ENCODE results near the gene CPTP. TPM values are rescaled to one million over a fixed set of nuclear protein-coding genes. Genes with fewer than 3 reads are reported as not detected.

CPTP gene
- total and polyA plus RNA-seq, 2 donors (not counting 1 experiment from before 2014, with no cell fraction given) = 17.1 to 18.8 TPM

DNA sequence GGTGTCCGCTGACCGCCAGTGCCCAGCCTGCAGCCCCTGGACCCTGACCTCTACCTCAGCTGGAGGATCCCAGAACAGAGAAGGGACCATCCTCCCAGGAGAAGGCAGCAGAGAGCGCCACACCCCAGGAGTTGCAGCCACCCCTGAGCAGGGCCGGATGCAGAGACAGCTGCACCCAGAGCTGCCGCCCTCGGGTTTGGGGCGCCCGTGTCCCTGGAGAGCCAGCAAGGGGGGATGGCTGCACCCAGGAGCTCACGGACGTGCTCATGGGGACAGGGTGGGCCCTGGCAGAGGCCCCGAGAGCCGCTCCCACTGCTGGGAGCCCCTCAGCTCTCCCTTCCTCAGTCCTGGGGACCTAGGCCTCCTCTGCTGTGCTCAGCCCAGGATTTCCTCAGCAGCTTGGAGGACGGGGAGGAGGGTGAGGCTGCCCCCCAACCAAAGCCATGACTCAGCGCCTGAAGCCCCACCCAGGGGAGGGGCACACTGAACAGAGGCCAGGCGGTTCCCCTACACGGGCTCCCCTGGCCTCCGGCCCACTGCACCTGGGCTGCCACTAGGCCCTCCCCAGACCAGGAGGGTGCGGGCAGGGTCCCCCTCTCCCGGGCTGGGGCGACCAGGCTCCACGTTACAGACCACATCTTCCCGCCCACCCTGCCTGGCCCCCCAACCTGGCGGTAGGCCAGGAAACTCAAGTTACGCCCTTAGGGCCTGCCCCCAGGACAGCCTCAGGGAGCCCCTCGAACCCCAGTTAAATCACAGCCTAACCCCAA is 19.1 kb upstream of the CPTP start:
- Mint-ChIP-seq H3K4me1 (peaks cover 35% of the 10 kb centered on the region), H3K27me3 (no peaks in the 10 kb centered on the region), H3K27ac (peak overlapping the region; percentile 92), H3K9me3 (ENCODE audit: insufficient read depth) (no peaks in the 10 kb centered on the region), H3K4me3 (peak overlapping the region; percentile 88)
- Histone ChIP-seq H3K27ac (ENCODE audit: low read length in 2 of 2) (peak overlapping the region; percentile 27 to 63), H3K4me3 (ENCODE audit: control extremely low read depth in 1 of 5, extremely low read depth in 1 of 5, insufficient read depth in 1 of 5, low read depth in 2 of 5, low read length in 4 of 5) (peak overlapping the region in 4 of 5 experiments; percentile 35 to 73 (median 53)), H3K4me2 (replicated peaks; ENCODE audit: low read depth, low read length, poor library complexity, severe bottlenecking) (peak overlapping the region; percentile 99), H3K36me3 (replicated peaks in 1 of 2; ENCODE audit: control extremely low read depth in 1 of 2, control insufficient read depth in 1 of 2, extremely low read depth in 1 of 2, insufficient read depth in 2 of 2, low read length in 1 of 2) (peaks cover 0 to 3% of the 10 kb centered on the region in 2 experiments), H4K20me1 (ENCODE audit: control insufficient read depth, insufficient read depth, low read length, poor library complexity, severe bottlenecking) (peaks cover 44% of the 10 kb centered on the region), H3K79me2 (ENCODE audit: control insufficient read depth, insufficient read depth, low read length) (peaks cover 36% of the 10 kb centered on the region), H3K27me3 (replicated peaks in 1 of 4; ENCODE audit: control extremely low read depth in 1 of 4, control insufficient read depth in 3 of 4, insufficient read depth in 4 of 4, low read length in 3 of 4) (no peaks in the 10 kb centered on the region), H3K9me3 (ENCODE audit: control extremely low read depth in 1 of 3, control insufficient read depth in 2 of 3, insufficient read depth in 1 of 3, low read length in 2 of 3) (no peaks in the 10 kb centered on the region), H3K9ac (ENCODE audit: low read length) (peak overlapping the region; percentile 76), H3K4me1 (ENCODE audit: control insufficient read depth in 2 of 2, insufficient read depth in 2 of 2, low read length in 2 of 2) (peaks cover 34 to 47% of the 10 kb centered on the region in 2 donors), H2AFZ (ENCODE audit: insufficient read depth, low read depth, low read length, poor library complexity, severe bottlenecking) (peak overlapping the region; percentile 76)
- TF ChIP-seq EZH2 (IDR thresholded peaks at IDR 0.05; ENCODE audit: borderline replicate concordance, insufficient read depth, low read depth, low read length, poor library complexity, severe bottlenecking) = no peak
- TF ChIP-seq CTCF (IDR thresholded peaks at IDR 0.05) = no peak
- CTCF ChIA-PET = interaction anchor here (0.9 to 1.6 kb wide), 9 partner anchors 9 to 287 kb away, joined by 3 to 16 read pairs (median 5); partner anchors contain the start of gene AURKAIP1
- WGBS (ENCODE audit: insufficient coverage) = 8% methylated on average over 25 of the region's 25 CpGs
- ATAC-seq (ENCODE audit: low read depth) (peak; percentile 52), DNase-seq (peak; percentile 84)
- intact Hi-C loops (cut with micrococcal nuclease) = loop anchor here (1.0 to 5.0 kb wide), 4 partner anchors 32 to 293 kb away; partner anchors contain the start of genes B3GALT6, ISG15, SDF4 and UBE2J2
- POLR2A ChIA-PET = no interaction called here
